HG03066 (cell line): Measurements from ENCODE around the gene CD180.
A peak's percentile ranks its signal among the peaks of the same experiment; 100 is the strongest.

ENCODE experiments used
- ATAC-seq: cut with Tn5 transposase; IDR thresholded peaks from one replicate; pipeline ENCODE4 v1.9.1; 2021; ENCODE audit warnings: low read depth; ENCODE audit not compliant: unreplicated experiment

Gene CD180

DNA sequence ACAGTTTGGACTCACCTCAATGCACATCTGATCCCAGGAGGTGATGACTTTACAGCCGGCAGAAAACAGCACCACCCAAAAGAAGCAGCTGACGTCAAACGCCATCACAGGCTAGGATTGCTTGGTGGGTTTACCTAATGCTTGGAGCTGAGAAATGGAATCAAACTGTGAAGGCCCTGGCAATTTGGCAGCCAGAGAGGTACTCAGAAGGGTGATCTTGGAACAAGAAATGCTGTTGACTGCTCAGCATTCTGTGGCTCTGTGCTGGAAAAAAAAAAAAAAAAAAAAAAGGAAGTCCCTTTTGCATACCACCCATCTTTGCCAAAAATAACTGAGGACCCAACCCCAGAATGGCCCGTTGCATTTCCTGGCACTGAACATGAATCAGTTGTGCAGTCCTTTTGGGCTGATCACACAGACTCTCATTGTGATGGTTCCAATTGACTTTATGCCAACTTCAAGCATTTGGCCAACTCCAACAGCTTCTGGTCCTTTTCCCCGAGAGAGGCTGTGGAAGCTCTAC is at the start of gene CD180:
TSS of gene CD180 (minus strand) at position 263 of the 523 bp plus-strand sequence. CDS start at position 105, 158 bp downstream.
- ATAC-seq: no peak

DNA sequence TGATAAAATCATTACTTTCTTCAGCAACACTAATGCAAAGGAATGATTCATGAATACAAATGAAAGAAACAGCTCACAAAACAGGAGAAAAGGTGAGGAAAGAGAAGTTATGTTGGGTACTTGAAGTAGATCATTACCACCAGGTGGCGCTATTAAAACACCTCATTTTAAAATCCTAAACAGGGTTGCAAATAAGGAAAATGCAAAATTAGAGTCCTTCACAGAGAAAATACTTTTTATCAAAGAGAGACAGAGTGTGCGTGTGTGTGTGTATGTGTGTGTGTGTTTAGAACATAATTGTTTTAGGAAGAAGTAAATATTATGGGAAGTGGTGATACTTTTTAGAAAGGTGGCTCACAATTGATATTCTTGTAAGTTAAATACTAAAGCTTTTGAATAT is 49.5 kb upstream of the CD180 start:
- ATAC-seq: no peak

DNA sequence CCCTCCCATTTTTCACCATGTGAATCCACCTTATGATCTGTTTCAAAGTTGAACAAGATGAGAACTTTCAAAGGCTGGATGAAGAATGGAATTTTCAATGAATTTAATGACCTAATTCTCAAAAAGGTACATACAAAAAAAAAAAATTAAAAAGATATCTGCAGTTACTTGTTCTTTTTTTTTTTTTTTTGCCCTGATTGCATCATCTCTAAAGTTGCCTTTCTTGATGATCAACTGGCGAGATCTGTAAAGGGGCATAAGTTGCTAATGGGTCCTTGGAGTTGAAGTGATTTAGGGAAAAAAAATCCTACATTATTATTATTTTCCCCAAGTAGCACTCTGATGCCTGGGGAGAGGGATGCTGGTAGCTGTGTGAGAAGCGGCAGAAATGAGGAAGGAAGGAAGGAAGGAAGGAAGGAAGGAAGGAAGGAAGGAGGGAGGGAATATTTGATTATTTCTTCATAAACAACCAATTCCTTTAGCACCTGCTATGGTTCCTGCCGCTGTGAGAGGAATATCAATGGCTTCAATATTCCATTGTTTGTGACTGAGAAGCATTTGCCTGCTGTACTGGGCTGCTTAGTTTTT is 48.8 kb upstream of the CD180 start:
- ATAC-seq: no peak

DNA sequence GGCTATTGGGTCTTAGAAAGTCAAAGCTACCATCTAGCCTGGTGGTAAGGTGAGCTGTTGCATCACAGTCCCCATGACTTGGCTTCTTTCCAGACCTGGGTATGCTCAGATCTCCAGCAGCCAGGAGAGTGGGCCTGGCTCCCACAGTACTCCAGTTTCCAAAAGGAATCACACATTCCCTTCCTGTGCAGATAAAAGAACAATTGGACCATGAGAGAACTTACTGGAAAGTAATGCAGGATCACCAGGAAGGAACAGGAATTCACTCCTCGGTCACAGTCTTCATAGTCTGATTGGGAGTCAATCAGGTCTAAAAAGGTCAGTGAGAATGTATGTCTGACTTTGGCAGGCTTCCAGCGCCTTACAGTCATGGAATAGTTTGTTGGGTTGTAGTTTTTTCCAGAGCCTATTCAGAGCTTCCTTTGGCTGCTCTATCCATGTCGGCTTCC is 47.8 kb upstream of the CD180 start:
- ATAC-seq: no peak

DNA sequence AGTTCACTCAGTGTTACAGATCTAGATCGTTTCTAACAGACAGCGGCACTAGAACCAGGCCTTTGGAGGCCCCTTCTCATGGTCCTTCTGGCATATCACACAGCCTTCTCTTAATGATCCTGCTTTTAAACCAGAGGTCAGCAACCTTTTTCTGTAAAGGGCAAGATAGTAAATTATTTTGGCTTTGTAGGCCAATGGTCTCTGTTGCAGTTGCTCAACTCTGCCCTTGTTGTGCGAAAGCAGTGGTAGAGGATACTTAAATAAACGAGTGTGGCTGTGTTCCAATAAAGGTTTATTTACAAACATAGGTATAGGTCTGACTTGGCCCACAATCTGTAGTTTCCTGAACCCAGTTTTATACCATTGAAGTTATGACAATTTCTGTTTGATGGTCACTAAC is 47.3 kb upstream of the CD180 start:
- ATAC-seq: no peak

DNA sequence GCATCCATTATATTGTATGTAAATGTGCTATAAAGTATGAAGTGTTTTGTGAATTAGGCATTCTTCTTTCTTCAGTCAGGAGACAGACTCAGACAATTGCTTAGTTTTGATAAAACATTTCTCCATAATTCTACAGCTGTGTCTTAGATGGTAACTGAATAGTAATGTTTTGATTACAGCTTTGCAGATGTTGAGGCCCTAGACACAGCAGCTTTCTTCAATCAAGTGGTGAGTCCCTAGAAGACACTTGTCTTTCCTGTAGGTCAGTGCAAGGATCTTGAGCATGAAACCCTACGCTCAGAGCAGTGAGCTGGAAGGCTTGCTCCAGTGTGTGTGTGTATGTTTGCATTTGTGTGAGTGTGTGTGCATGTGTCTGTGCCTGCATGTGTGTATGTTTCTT is 46.8 kb upstream of the CD180 start:
- no peak for ATAC-seq

DNA sequence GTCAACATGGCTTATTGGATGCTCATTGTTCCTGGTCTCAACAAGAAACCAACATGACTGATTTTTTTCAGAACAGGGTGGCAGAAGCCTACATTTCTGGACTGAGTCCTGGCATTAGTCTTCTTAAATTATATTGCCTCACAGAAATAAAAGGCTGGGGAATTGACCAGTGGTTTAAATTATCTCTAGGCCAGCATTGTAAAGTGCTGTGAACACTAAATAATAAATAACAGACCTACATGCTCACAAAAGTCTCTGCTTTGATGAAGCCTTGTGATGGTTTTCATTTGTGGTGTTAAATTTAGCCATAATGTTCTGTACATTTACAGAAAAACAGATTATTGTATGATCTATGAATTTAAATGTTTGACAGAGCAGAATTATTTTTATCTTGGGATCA is 44.7 kb upstream of the CD180 start:
- ATAC-seq: no peak

DNA sequence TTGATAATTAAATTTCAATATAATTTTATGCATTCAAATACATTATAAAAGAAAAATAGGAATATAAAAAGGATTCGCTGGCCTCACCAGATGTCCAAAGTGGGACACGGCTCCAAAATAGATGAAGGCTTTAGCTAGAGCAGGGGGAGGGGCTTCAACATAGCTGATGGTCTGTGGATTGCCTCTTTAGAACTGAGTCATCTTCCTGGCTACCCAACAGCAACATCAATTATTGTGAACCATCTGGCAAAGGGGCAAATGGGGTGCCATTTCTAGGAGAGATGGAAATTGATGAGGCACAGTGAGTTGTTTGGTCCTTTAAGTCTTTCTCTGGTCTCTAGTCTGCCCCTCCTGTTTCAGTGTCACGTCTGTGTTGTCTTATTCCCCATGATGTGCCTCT is 44.2 kb upstream of the CD180 start:
- no peak for ATAC-seq

DNA sequence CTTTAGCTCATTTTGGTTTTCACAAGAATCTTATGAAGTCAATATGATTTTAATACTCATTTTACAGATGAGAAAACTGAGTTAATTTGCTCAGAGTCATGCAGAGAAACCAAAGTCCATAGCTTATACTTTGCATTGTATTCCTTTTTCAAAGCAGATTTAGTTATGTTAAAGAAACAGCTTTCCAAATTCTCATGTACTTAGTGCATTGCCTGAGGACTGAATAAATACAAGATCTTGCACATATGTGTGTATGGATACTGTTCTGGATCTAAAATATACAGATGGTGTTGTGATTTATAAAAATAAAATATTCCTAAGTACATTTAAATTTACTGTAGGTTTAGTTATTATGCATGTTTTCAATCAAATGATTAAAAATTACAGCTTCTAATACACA is 43.5 kb upstream of the CD180 start:
- no peak for ATAC-seq

DNA sequence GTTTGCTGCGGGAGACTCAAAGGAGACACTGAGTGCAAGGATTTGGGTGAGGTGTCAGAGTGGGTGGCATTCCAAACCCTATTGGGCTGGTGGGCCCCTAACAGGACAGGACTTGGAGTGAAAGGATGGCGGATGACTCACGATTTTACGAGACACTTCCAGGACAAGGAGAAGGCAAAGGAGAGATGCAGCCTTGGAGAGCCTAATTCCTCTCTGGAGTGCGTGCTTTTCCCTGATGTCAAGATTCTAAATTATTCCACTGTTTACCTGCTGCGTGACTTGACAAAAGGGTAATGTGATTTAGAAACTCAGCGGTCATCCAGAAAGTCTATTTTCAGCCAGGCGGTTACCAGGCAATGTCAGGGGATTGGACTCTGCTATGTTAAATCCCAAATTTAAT is 41.6 kb upstream of the CD180 start:
- no peak for ATAC-seq

DNA sequence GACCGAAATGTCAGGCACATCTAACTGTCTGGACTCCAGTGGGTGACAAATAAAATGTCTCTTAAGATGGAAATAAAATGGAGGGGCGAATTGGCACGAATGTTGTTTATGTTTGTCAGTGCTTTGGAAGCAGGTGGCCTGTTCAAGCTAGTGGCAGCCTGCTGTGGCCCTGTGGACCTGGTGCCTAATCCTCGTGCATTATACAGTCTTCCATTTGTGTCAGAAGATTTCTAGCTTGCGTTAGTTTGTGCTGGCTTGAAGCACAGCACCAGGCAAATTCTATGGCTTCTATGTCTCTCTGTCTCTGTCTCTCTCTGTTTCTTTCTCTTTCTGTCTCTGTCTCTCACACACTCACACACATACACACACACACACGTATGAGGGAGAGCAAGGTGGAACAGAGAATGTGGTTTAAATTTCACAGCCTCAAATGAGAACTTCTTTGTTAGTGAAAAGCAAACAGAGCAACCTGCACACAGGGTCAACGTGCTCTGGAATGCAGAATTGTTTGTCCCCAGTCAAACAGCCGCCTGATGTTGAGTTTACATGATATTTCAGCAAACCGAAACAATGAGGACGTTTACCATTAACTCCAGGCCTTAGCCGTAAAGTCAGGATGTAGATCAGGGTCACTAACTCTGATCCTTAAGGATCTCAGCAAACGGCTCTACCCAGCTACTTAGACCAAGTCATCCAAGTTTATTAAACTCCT is 39.0 kb upstream of the CD180 start:
- ATAC-seq: no peak

DNA sequence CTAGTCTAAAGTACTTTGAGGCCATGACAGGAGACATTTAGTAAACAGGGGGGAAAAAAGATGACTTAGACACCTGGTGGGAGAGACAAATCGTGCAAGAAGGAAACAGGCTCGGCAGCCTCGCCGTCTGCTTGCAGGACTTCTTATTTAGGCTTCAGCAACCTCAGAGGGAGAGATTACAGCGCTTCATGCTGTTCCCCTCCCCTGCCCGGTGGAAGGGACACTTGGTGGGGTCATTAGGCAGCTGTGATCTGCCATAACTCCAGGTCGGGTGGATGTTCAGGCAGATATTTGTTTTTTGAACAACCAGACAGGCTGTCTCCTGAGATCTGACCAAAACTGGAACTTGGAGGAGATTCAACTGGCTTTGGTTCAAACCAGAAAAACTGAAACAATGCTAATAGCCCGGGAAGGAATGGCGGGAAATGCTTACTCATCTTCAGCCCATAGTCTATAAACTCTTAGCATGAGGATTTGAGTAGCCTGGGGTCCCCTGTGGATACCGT is 38.1 kb upstream of the CD180 start:
- ATAC-seq: no peak

DNA sequence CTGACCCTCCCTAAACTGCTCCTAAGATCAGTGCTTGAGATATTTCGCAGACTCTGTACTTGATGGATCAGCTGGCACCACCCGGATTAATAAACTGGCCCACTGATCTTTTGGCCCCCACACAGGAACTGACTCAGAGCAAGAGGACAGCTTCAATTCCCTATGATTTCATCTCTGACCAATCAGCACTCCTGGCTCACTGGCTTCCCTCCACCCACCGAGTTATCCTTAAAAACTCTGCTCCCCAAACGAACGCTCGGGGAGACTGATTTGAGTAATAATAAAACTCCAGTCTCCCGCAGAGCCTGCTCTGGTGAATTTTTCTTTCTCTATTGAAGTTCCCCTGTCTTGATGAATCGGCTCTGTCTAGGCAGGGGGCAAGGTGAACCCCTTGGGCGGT is 36.5 kb upstream of the CD180 start:
- ATAC-seq: no peak

DNA sequence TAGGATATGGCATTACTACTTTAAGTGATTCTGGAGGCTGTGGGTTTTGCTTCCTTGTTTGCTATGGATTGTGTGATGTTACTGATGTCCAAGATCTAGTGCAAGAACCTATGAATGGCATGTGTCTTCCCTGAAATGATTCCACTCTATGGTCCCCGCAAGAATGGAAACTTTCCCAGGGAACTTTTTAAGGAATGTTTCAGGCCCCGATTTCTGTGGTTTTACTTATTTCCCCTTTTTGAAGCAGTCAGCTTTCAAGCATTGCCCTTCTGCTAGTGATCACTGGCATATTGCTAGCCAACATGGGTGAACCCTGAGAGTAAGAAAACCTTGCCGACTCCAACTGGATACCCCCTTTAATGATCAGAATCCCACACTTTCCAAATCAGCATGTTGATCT is 26.6 kb upstream of the CD180 start:
- ATAC-seq: no peak

DNA sequence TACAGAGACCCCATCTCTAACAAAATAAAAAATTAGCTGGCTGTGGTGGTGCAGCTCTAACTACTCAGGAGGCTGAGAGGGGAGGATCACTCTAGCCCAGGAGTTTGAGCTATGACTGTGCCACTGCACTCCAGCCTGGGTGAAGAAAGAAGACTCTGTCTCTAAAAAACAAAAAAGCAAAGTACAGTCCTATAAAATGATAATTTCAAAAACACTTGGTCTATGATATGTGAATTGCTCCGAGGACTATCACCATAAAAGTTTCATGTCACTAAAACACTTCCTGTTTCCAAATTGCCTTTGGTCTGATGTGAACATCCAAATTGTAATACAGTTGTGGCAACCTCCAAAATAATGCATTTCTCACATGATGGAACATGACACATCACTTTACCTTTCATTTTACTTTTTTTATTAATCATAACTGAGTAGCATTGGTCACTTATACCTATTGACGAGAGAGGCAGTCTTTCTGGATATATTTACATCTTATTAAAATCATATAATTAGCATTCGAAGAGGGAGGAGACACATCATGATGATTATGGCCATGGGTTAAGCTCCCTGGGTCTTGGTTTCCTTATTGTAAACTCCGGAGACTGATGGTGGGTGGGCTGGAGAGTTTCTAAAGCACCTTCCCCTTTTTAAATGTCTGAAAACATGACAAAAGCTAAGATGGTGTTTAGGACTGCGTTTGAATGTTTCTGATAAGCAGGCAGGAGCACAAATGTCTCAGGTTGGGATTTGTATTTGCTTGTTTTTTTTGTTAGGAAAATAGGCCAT is 25.8 kb upstream of the CD180 start:
- peak; percentile 44 for ATAC-seq

DNA sequence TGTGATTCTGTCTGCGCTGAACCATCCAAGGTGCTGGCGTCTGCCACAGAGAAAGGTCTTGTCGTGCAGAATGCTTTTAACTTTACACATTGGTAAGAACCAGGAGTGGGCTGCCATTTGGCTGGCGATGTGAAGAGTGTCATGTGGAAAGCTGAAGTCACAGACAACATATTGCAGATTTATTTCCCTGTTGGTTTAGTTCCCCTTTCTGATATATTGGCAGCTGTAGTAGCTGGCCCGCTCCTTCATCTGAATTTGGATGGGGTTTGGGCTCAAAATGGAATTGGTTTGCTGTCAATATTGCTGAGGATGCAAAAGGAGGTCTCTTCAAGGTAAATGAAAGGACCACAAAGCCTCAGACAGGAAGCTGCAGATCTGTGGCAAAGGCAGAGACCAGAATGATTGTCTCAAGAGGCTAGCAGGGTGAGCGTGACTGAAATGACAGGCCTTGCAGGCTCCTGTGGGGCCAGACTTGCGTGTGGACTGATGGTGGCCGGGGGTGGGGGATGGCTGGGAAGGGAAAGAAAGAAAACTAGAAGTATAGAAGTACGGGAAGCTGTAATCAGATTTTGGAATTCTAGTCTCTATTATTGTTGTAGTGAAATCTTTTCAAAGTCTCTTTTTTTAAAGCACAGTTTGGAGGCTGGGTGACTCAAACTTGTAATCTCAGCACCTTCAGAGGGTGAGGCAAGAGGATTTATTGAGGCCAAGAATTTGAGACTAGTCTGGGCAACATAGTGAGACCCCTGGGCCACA is 25.1 kb upstream of the CD180 start:
- ATAC-seq: peak; percentile 84

DNA sequence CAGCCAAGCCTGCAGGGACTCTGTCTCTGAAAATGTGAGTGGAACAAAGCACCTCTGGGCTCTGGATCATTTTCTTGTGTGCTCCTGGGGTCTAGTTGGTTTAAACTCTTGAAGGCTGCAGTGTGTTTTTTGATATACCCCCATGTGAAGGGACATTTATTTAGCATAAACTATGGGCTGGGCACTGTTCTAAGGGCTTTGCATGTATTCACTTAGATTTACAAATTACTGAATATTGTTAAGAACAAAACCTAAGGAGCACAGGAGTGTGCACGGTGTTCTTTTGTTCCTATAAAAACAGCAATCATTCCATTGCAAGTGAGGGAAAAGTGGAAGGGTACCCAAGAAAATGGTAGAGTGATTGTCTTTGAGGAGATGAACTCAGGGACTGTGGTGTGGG is 20.0 kb upstream of the CD180 start:
- no peak for ATAC-seq

DNA sequence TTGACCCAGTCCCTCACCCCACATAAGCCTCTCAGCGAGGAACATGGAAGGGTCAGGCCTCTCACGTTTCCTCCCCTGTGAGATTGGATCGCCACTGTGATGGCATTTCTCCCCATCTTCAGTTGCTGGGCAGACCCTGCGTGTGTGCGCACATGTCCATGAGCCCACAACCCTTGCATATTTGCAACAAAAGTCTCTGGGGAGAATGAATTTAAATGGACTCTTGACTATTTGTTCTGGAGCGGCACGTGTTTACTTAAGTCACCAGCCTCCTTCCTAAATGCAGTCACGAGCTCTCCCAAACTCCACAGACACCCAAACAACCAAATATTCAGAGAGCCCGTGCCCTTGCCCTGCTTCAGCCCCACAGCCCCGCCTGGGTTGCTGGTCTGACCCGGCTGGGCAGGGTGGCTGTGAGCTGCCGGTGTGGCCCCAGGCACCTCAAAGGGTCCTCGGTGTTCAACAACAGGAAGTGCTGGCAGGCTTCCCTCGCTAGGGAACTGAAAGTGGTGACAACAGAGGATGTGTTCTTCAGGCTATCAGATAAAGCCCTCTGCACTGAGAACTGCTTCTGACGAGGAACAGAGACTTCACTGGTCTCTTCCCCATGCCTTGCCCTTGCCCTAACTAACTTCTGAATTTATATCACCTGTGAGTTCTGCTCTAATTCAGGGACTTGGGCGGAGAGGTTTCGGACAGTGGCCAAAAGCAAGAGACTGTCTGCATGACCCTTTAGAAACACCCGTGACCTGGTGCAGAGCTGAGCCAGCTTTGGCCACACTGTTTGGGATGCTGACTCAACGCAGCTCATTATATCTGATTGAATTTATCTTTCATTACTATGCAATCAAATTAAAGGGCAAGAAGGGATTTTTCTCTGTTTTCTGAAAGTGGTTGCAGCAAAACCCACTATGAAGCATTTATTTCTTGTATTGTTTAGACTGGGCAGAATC is 19.2 kb upstream of the CD180 start:
- peak; percentile 98 for ATAC-seq

DNA sequence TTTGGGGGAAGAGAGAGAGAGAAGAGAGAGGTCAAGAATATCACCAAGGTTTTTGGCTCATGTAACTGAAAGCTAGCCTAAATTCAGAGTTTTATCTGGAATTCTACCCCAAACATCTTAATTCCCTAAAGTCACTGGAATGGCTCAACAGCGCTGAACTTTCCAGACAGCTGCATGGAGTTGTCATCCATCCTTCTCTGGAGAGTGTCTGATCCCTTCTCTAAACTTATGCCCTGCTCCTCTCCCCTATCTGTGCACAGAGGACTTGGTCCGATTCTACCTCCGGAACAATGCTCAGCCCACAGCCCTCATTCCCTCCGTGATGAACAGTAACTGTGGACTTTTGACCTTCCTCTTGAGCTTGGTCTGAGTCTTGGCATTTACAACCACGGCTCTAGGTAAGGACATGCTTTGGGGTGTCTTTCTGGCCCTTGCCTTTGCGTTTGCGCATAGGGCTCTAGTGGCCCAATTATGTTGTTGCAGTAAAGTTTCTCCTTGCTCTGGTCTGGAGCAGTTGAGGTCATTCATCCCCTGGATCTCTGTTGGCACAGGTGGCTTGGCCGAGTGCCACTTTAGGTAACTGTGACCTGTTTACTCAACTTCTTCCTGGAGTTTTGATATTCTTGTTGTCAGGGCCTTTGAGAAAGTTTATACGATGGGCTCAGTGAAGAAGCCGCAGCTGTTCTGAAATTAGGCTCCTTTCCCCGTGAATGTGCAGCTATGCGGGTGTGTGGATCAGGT is 18.3 kb upstream of the CD180 start:
- ATAC-seq: no peak
